ENCODE results near the gene CYSTM1.
A peak's percentile ranks its signal among the peaks of the same experiment; 100 is the strongest.

Gene CYSTM1

GRCh38 chr5:140174465-140175366 is at the start of gene CYSTM1:
Gene CYSTM1, plus strand, starts transcription at chr5:140175188. Its CDS starts 19,278 bp downstream, at chr5:140194466.
- ATAC-seq (peak; percentile 94), DNase-seq (peak; percentile 96)
- no peaks in the 10 kb centered on the region for H3K9me3 Mint-ChIP-seq
- peak within 1 kb of the TSS; percentile 86 for H3K27ac Mint-ChIP-seq
- H3K27me3 Mint-ChIP-seq: no peaks in the 10 kb centered on the region
- peak within 1 kb of the TSS; percentile 95 for H3K4me3 Mint-ChIP-seq
- H3K4me1 Mint-ChIP-seq: peaks cover 15% of the 10 kb centered on the region
- H3K36me3 Mint-ChIP-seq (ENCODE audit: low read depth): no peaks in the 10 kb centered on the region

GRCh38 chr5:140125637-140126036 is 49.4 kb upstream of the CYSTM1 start, which contains the start of gene IGIP:
Gene IGIP, plus strand, starts transcription at chr5:140125937. Its CDS starts 2,540 bp downstream, at chr5:140128477.
- Mint-ChIP-seq H3K27me3 (no peaks in the 10 kb centered on the region), H3K36me3 (ENCODE audit: low read depth) (no peaks in the 10 kb centered on the region), H3K4me3 (no peak within 1 kb of the TSS), H3K27ac (no peak within 1 kb of the TSS), H3K4me1 (peaks cover 34% of the 10 kb centered on the region), H3K9me3 (no peaks in the 10 kb centered on the region)
- ATAC-seq: no peak
- no peak for DNase-seq

GRCh38 chr5:140126315-140127012 is 48.5 kb upstream of the CYSTM1 start:
- Mint-ChIP-seq H3K4me1 (peaks cover 41% of the 10 kb centered on the region), H3K27me3 (no peaks in the 10 kb centered on the region), H3K27ac (no peak overlapping the region), H3K4me3 (no peak overlapping the region), H3K36me3 (ENCODE audit: low read depth) (no peaks in the 10 kb centered on the region), H3K9me3 (no peaks in the 10 kb centered on the region)
- ATAC-seq (no peak), DNase-seq (no peak)

GRCh38 chr5:140128376-140128775 is 46.6 kb upstream of the CYSTM1 start:
- H3K36me3 Mint-ChIP-seq (ENCODE audit: low read depth): no peaks in the 10 kb centered on the region
- no peaks in the 10 kb centered on the region for H3K9me3 Mint-ChIP-seq
- no peak for DNase-seq
- H3K4me1 Mint-ChIP-seq: peaks cover 43% of the 10 kb centered on the region
- no peaks in the 10 kb centered on the region for H3K27me3 Mint-ChIP-seq
- no peak overlapping the region for H3K27ac Mint-ChIP-seq
- no peak overlapping the region for H3K4me3 Mint-ChIP-seq
- no peak for ATAC-seq

- Mint-ChIP-seq H3K27ac (no peak overlapping the region), H3K27me3 (no peaks in the 10 kb centered on the region), H3K4me1 (peaks cover 37% of the 10 kb centered on the region), H3K4me3 (no peak overlapping the region), H3K9me3 (no peaks in the 10 kb centered on the region), H3K36me3 (ENCODE audit: low read depth) (no peaks in the 10 kb centered on the region)
- no peak for DNase-seq
- ATAC-seq: peak; percentile 51
Measured at GRCh38 chr5:140130949-140131733, 43.8 kb upstream of the CYSTM1 start.

GRCh38 chr5:140131967-140132409 is 43.0 kb upstream of the CYSTM1 start:
- H3K9me3 Mint-ChIP-seq: no peaks in the 10 kb centered on the region
- peak overlapping the region; percentile 12 for H3K27ac Mint-ChIP-seq
- peak; percentile 93 for ATAC-seq
- no peaks in the 10 kb centered on the region for H3K36me3 Mint-ChIP-seq (ENCODE audit: low read depth)
- no peak overlapping the region for H3K4me3 Mint-ChIP-seq
- H3K4me1 Mint-ChIP-seq: peaks cover 39% of the 10 kb centered on the region
- peak; percentile 14 for DNase-seq
- H3K27me3 Mint-ChIP-seq: no peaks in the 10 kb centered on the region

GRCh38 chr5:140133514-140134167 is 41.3 kb upstream of the CYSTM1 start:
- no peak for DNase-seq
- H3K27me3 Mint-ChIP-seq: no peaks in the 10 kb centered on the region
- H3K36me3 Mint-ChIP-seq (ENCODE audit: low read depth): no peaks in the 10 kb centered on the region
- H3K4me3 Mint-ChIP-seq: no peak overlapping the region
- no peaks in the 10 kb centered on the region for H3K9me3 Mint-ChIP-seq
- no peak overlapping the region for H3K27ac Mint-ChIP-seq
- peaks cover 39% of the 10 kb centered on the region for H3K4me1 Mint-ChIP-seq
- no peak for ATAC-seq

- H3K27me3 Mint-ChIP-seq: no peaks in the 10 kb centered on the region
- H3K4me3 Mint-ChIP-seq: no peak overlapping the region
- H3K4me1 Mint-ChIP-seq: peaks cover 39% of the 10 kb centered on the region
- H3K27ac Mint-ChIP-seq: no peak overlapping the region
- H3K9me3 Mint-ChIP-seq: no peaks in the 10 kb centered on the region
- ATAC-seq: no peak
- H3K36me3 Mint-ChIP-seq (ENCODE audit: low read depth): no peaks in the 10 kb centered on the region
- DNase-seq: no peak
Measured at GRCh38 chr5:140134277-140134935, 40.6 kb upstream of the CYSTM1 start.

GRCh38 chr5:140135127-140135526 is 39.9 kb upstream of the CYSTM1 start:
- Mint-ChIP-seq H3K27me3 (no peaks in the 10 kb centered on the region), H3K4me3 (no peak overlapping the region), H3K4me1 (peaks cover 37% of the 10 kb centered on the region), H3K36me3 (ENCODE audit: low read depth) (no peaks in the 10 kb centered on the region), H3K27ac (no peak overlapping the region), H3K9me3 (no peaks in the 10 kb centered on the region)
- DNase-seq: no peak
- ATAC-seq: no peak

GRCh38 chr5:140136624-140137023 is 38.4 kb upstream of the CYSTM1 start:
- H3K36me3 Mint-ChIP-seq (ENCODE audit: low read depth): no peaks in the 10 kb centered on the region
- H3K4me3 Mint-ChIP-seq: no peak overlapping the region
- H3K9me3 Mint-ChIP-seq: no peaks in the 10 kb centered on the region
- no peak for DNase-seq
- no peak overlapping the region for H3K27ac Mint-ChIP-seq
- no peak for ATAC-seq
- no peaks in the 10 kb centered on the region for H3K27me3 Mint-ChIP-seq
- peaks cover 24% of the 10 kb centered on the region for H3K4me1 Mint-ChIP-seq

- no peak for DNase-seq
- Mint-ChIP-seq H3K27me3 (peaks cover 8% of the 10 kb centered on the region), H3K4me3 (no peak overlapping the region), H3K4me1 (peaks cover 13% of the 10 kb centered on the region), H3K27ac (no peak overlapping the region), H3K9me3 (no peaks in the 10 kb centered on the region), H3K36me3 (ENCODE audit: low read depth) (no peaks in the 10 kb centered on the region)
- ATAC-seq: no peak
Measured at GRCh38 chr5:140140435-140140834, 34.6 kb upstream of the CYSTM1 start.

- no peak for ATAC-seq
- DNase-seq: no peak
- Mint-ChIP-seq H3K27ac (no peak overlapping the region), H3K9me3 (no peaks in the 10 kb centered on the region), H3K27me3 (peaks cover 11% of the 10 kb centered on the region), H3K36me3 (ENCODE audit: low read depth) (no peaks in the 10 kb centered on the region), H3K4me3 (no peak overlapping the region), H3K4me1 (peaks cover 16% of the 10 kb centered on the region)
Measured at GRCh38 chr5:140141241-140141640, 33.7 kb upstream of the CYSTM1 start.

- Mint-ChIP-seq H3K36me3 (ENCODE audit: low read depth) (no peaks in the 10 kb centered on the region), H3K27ac (no peak overlapping the region), H3K9me3 (no peaks in the 10 kb centered on the region), H3K4me1 (peaks cover 21% of the 10 kb centered on the region), H3K4me3 (no peak overlapping the region), H3K27me3 (peaks cover 18% of the 10 kb centered on the region)
- ATAC-seq (no peak), DNase-seq (no peak)
Measured at GRCh38 chr5:140142246-140142645, 32.7 kb upstream of the CYSTM1 start.

All from activated naive CD8-positive, alpha-beta T cell treated with anti-CD3 and anti-CD28 coated beads, Interleukin-2, amount 50 U/mL, for 24 hours (primary cell).